GM23338 (cell line): Measurements from ENCODE around the gene MIOS.

ENCODE experiments used
- CTCF ChIP-seq, 2 experiments: fragments of 200-600 bp in 1 of 2; sonication (generic) in 1 of 2; conservative IDR thresholded peaks; 2 replicates each; pipeline versions ENCODE4 v1.5.1 to v1.6.1; 2016 to 2017; ENCODE audit warnings: antibody characterized with exemption in 2 of 2, low read depth in 2 of 2, mild to moderate bottlenecking in 2 of 2, moderate library complexity in 1 of 2
- EZH2phosphoT487 ChIP-seq: fragments of 200-600 bp; sonication (generic); IDR thresholded peaks from one replicate; pipeline ENCODE4 v1.8.1; 2018; ENCODE audit warnings: antibody characterized with exemption; ENCODE audit not compliant: unreplicated experiment

- TF ChIP-seq CTCF (conservative IDR thresholded peaks at IDR 0.05; ENCODE audit: low read depth in 2 of 2) = no peak
- TF ChIP-seq EZH2phosphoT487 = no peak
These were observed 9.4 kb upstream of the MIOS start for GRCh38 chr7:7557252-7557651.
